Measurements from ENCODE around the gene CHD1L. TPM values are rescaled to one million over a fixed set of nuclear protein-coding genes. Genes with fewer than 3 reads are reported as not detected.

CHD1L gene
- total RNA-seq = 18.0 TPM

DNA sequence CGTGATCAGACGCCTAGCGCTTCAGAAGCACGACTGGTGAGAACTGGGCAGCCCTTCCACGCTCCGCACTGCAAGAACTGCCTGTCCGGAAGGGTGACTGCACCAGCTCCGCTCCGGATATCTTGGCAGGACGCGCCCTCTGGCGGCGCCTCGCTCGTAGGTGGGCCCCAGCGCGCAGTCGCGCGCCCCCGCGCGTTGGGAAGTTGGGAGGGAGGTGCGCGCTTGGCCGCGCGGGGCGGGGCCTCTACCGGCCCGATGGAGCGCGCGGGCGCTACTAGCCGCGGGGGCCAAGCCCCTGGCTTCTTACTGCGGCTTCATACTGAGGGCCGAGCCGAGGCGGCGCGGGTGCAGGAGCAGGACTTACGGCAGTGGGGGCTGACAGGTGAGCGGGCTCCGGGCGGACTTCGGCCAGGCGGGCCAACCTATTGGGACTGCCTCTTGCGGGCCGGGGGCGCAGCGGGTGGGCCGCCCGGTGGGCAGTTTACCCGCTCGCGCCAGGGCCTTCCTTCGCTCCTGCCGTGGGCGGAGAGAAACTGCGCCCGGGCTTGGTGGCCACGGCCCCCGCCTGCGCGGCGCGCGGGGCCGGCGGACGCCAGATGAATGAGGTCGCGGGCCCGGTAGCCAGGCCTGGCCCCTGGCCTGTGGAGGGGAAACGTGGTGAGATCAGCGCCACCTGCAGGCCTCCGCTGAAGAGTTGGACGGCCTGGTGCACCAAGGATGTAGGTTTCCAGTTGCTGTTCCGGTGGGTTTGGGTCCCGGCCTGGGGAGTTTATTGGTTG lies at the start of gene CHD1L:
Gene CHD1L (plus strand): TSS at position 236 of the 779 bp plus-strand sequence. CDS start 20 bp downstream, at position 256.

DNA sequence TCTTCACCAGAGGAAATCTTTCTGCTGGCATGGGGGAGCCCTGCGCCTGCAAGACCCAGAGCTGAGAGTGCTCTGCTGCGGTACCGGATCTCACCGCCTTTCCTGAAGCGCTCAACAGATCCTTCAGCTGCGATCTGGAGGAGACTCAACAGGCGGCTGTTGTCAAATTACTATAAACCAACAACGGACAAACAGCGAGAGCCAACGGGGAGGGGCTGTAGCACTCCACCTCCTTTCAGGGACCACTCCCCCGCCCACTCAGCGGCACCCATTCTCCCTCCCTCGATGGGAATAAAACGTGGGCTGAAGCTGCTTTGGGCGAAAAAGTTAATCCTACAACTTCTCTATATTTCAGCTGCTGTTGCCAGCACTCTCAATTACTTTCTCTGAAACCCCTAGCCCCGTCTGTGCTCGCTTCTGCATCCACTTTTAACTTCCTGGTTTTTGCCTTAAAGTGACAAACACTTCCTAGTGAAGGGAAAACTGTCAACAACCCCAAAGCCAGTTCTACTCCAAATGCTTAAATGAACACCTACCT lies 17.2 kb upstream of the CHD1L start, which contains the start of gene FMO5:
Gene FMO5 (minus strand): TSS at position 147 of the 538 bp plus-strand sequence. CDS start 310 bp downstream, outside the sequence.

Other genes with a start within 250 kb of the CHD1L start
- 34.1 TPM for gene PRKAB2, start 70.2 kb upstream of the CHD1L start, total RNA-seq
- 1.4 TPM for gene FMO5, start 17.3 kb upstream of the CHD1L start, total RNA-seq

Measured in diencephalon (tissue), 1 donor.